HepG2 (cell line): ENCODE measurements around the gene TRA2B. TPM values are rescaled to one million over a fixed set of nuclear protein-coding genes. Genes with fewer than 3 reads are reported as not detected.
A peak's percentile ranks its signal among the peaks of the same experiment; 100 is the strongest.

ENCODE experiments used
- GZF1 ChIP-seq: sonication (generic); formaldehyde crosslinking; IDR thresholded peaks from 2 replicates; pipeline ENCODE4 v1.5.1; 2020; ENCODE audit warnings: mild to moderate bottlenecking, missing genetic modification reagents
- HNF4A ChIP-seq: sonication (generic); formaldehyde crosslinking; IDR thresholded peaks from 2 replicates; pipeline ENCODE4 v1.4.0; 2020; ENCODE audit warnings: missing genetic modification reagents
- KMT2A ChIP-seq: sonication (generic); formaldehyde crosslinking; IDR thresholded peaks from 2 replicates; pipeline ENCODE4 v1.4.0; 2020; ENCODE audit warnings: missing genetic modification reagents
- NCOA1 ChIP-seq: sonication (generic); formaldehyde crosslinking; IDR thresholded peaks from 2 replicates; pipeline ENCODE4 v1.9.0; 2021; ENCODE audit warnings: missing genetic modification reagents
- ONECUT2 ChIP-seq: sonication (generic); formaldehyde crosslinking; IDR thresholded peaks from 2 replicates; pipeline ENCODE4 v1.4.0; 2020; ENCODE audit warnings: missing genetic modification reagents
- RAD51 ChIP-seq: fragments of 450-650 bp; IDR thresholded peaks from 2 replicates; pipeline ENCODE4 v1.6.1; 2016; ENCODE audit warnings: borderline replicate concordance
- TAF1 ChIP-seq: sonication (generic); formaldehyde crosslinking; IDR thresholded peaks from 2 replicates; pipeline ENCODE4 v1.4.0; 2020; ENCODE audit warnings: missing genetic modification reagents
- ZKSCAN5 ChIP-seq: sonication (generic); formaldehyde crosslinking; IDR thresholded peaks from 2 replicates; pipeline ENCODE4 v1.5.1; 2020; ENCODE audit warnings: mild to moderate bottlenecking, missing genetic modification reagents
- ZNF180 ChIP-seq: sonication (generic); formaldehyde crosslinking; IDR thresholded peaks from 2 replicates; pipeline ENCODE4 v1.4.0; 2020; ENCODE audit warnings: low read depth, missing genetic modification reagents, borderline replicate concordance
- ZNF749 ChIP-seq: sonication (generic); formaldehyde crosslinking; IDR thresholded peaks from 2 replicates; pipeline ENCODE4 v1.8.0; 2022; ENCODE audit warnings: mild to moderate bottlenecking, missing genetic modification reagents, moderate library complexity, borderline replicate concordance
- polyA plus RNA-seq, 8 experiments: library from polyadenylated mRNA; depleted of rRNA in 3 of 8; stranded (reverse) in 7 of 8; unstranded in 1 of 8; fragments of >200 nt; fragmentation: Illumina TruSeq in 4 of 8; extraction: Trizol in 4 of 8; gene quantifications; 2 replicates each; pipeline versions ENCODE4 v1.2.1 to v1.2.3, GENCODE V29; 2011 to 2016; ENCODE audit warnings: low read depth in 4 of 8, missing spikeins in 1 of 8, mixed read lengths in 1 of 8; ENCODE audit not compliant: insufficient read depth in 1 of 8
- total RNA-seq, 5 experiments: library from RNA; depleted of rRNA; stranded (reverse); fragments of >200 nt; fragmentation: Illumina TruSeq; extraction: Trizol; gene quantifications; 2 replicates each; pipeline ENCODE4 v1.2.3, GENCODE V29; 2016; ENCODE audit warnings: low read depth in 1 of 5
- TF ChIP-seq, protein P1 (sequence below): IDR thresholded peaks from 2 replicates; pipeline ENCODE4 v1.6.1; 2016
- TF ChIP-seq, protein P2 (sequence below): sonication (generic); formaldehyde crosslinking; IDR thresholded peaks from 2 replicates; pipeline ENCODE4 v1.8.1; 2023; ENCODE audit warnings: mild to moderate bottlenecking, moderate library complexity, missing genetic modification reagents
- TF ChIP-seq, protein P3 (sequence below): sonication (generic); formaldehyde crosslinking; IDR thresholded peaks from 2 replicates; pipeline ENCODE4 v1.4.0; 2020; ENCODE audit warnings: mild to moderate bottlenecking, missing genetic modification reagents
- TF ChIP-seq, protein P4 (sequence below): sonication (generic); formaldehyde crosslinking; IDR thresholded peaks from 2 replicates; pipeline ENCODE4 v1.5.0; 2020; ENCODE audit warnings: missing genetic modification reagents, mild to moderate bottlenecking, borderline replicate concordance
- TF ChIP-seq, protein P5 (sequence below): conservative IDR thresholded peaks from 2 replicates; pipeline ENCODE4 v1.6.1; 2018; ENCODE audit warnings: missing genetic modification reagents
- TF ChIP-seq, protein P6 (sequence below): sonication (generic); formaldehyde crosslinking; IDR thresholded peaks from 2 replicates; pipeline ENCODE4 v1.5.0; 2020; ENCODE audit warnings: missing genetic modification reagents
- TF ChIP-seq, protein P7 (sequence below): sonication (generic); formaldehyde crosslinking; IDR thresholded peaks from 2 replicates; pipeline ENCODE4 v1.5.1; 2020; ENCODE audit warnings: missing genetic modification reagents, mild to moderate bottlenecking, borderline replicate concordance
- TF ChIP-seq, protein P8 (sequence below): IDR thresholded peaks from 2 replicates; pipeline ENCODE4 v1.6.1; 2016; ENCODE audit warnings: missing genetic modification reagents, missing compliant biosample characterization

The TRA2B gene
- total and polyA plus RNA-seq, 2 of the 13 experiments (the other 11 are each of a cell fraction or from before 2014, with no cell fraction given) = 105 to 241 TPM

DNA sequence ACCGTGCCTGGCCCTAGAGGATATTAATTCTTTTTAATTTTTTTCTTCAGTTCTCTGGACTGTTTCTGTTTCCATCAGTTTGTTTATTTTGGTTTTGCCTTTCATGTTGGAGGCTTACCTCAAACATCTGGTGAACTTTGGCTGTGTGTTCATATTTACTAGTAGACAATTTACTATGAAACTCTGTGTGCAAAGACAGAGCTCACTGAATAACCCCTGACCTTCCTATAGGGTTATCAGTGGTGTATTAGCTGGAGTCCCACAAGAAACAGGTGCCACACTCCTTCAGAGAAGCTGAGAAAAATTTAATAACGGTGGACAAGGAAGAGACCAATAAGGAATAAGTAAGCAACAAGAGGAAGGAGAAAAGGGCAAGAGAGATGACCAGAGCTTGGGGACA, 28.8 kb upstream of the TRA2B start (continued):
- TF ChIP-seq KMT2A (CRISPR knock-in tag) = no peak
- no peak for TF ChIP-seq ZKSCAN5
- TF ChIP-seq, protein P1, sequence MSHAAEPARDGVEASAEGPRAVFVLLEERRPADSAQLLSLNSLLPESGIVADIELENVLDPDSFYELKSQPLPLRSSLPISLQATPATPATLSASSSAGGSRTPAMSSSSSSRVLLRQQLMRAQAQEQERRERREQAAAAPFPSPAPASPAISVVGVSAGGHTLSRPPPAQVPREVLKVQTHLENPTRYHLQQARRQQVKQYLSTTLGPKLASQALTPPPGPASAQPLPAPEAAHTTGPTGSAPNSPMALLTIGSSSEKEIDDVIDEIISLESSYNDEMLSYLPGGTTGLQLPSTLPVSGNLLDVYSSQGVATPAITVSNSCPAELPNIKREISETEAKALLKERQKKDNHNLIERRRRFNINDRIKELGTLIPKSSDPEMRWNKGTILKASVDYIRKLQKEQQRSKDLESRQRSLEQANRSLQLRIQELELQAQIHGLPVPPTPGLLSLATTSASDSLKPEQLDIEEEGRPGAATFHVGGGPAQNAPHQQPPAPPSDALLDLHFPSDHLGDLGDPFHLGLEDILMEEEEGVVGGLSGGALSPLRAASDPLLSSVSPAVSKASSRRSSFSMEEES (CRISPR knock-in tag) = no peak
- TF ChIP-seq RAD51 = no peak
- TF ChIP-seq, protein P2, sequence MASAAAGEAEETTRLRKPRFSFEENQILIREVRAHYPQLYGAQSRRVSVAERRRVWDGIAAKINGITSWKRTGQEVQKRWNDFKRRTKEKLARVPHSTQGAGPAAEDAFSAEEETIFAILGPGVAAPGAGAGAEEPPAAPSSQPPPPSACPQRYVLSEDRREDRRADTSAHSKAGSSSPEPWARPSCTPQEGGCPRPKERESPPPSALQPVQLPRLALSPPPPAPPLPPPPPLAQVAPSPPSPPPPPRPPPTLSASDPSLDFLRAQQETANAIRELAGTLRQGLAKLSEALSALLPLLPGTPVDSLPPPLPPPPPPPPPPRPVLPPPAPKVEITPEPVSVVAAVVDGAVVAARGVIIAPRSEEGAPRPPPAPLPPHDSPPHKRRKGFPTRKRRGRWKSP = peak; percentile 51; the same call in 1 of the 2 replicates
- TF ChIP-seq, protein P3, sequence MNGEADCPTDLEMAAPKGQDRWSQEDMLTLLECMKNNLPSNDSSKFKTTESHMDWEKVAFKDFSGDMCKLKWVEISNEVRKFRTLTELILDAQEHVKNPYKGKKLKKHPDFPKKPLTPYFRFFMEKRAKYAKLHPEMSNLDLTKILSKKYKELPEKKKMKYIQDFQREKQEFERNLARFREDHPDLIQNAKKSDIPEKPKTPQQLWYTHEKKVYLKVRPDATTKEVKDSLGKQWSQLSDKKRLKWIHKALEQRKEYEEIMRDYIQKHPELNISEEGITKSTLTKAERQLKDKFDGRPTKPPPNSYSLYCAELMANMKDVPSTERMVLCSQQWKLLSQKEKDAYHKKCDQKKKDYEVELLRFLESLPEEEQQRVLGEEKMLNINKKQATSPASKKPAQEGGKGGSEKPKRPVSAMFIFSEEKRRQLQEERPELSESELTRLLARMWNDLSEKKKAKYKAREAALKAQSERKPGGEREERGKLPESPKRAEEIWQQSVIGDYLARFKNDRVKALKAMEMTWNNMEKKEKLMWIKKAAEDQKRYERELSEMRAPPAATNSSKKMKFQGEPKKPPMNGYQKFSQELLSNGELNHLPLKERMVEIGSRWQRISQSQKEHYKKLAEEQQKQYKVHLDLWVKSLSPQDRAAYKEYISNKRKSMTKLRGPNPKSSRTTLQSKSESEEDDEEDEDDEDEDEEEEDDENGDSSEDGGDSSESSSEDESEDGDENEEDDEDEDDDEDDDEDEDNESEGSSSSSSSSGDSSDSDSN (CRISPR knock-in tag) = no peak
- no peak for TF ChIP-seq ONECUT2
- TF ChIP-seq, protein P4, sequence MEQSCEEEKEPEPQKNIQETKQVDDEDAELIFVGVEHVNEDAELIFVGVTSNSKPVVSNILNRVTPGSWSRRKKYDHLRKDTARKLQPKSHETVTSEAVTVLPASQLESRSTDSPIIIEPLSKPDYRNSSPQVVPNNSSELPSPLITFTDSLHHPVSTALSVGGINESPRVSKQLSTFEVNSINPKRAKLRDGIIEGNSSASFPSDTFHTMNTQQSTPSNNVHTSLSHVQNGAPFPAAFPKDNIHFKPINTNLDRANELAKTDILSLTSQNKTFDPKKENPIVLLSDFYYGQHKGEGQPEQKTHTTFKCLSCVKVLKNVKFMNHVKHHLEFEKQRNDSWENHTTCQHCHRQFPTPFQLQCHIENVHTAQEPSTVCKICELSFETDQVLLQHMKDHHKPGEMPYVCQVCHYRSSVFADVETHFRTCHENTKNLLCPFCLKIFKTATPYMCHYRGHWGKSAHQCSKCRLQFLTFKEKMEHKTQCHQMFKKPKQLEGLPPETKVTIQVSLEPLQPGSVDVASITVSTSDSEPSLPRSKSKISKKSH (CRISPR knock-in tag) = no peak
- TF ChIP-seq, protein P5, sequence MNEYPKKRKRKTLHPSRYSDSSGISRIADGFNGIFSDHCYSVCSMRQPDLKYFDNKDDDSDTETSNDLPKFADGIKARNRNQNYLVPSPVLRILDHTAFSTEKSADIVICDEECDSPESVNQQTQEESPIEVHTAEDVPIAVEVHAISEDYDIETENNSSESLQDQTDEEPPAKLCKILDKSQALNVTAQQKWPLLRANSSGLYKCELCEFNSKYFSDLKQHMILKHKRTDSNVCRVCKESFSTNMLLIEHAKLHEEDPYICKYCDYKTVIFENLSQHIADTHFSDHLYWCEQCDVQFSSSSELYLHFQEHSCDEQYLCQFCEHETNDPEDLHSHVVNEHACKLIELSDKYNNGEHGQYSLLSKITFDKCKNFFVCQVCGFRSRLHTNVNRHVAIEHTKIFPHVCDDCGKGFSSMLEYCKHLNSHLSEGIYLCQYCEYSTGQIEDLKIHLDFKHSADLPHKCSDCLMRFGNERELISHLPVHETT (CRISPR knock-in tag) = no peak
- TF ChIP-seq NCOA1 (CRISPR knock-in tag) = 0 out of 2 replicates have a peak, but pooled peaks have one; percentile 44
- no peak for TF ChIP-seq GZF1 (CRISPR knock-in tag)
- TF ChIP-seq, protein P6, sequence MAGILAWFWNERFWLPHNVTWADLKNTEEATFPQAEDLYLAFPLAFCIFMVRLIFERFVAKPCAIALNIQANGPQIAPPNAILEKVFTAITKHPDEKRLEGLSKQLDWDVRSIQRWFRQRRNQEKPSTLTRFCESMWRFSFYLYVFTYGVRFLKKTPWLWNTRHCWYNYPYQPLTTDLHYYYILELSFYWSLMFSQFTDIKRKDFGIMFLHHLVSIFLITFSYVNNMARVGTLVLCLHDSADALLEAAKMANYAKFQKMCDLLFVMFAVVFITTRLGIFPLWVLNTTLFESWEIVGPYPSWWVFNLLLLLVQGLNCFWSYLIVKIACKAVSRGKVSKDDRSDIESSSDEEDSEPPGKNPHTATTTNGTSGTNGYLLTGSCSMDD (CRISPR knock-in tag) = no peak
- no peak for TF ChIP-seq TAF1 (CRISPR knock-in tag)
- TF ChIP-seq, protein P7, sequence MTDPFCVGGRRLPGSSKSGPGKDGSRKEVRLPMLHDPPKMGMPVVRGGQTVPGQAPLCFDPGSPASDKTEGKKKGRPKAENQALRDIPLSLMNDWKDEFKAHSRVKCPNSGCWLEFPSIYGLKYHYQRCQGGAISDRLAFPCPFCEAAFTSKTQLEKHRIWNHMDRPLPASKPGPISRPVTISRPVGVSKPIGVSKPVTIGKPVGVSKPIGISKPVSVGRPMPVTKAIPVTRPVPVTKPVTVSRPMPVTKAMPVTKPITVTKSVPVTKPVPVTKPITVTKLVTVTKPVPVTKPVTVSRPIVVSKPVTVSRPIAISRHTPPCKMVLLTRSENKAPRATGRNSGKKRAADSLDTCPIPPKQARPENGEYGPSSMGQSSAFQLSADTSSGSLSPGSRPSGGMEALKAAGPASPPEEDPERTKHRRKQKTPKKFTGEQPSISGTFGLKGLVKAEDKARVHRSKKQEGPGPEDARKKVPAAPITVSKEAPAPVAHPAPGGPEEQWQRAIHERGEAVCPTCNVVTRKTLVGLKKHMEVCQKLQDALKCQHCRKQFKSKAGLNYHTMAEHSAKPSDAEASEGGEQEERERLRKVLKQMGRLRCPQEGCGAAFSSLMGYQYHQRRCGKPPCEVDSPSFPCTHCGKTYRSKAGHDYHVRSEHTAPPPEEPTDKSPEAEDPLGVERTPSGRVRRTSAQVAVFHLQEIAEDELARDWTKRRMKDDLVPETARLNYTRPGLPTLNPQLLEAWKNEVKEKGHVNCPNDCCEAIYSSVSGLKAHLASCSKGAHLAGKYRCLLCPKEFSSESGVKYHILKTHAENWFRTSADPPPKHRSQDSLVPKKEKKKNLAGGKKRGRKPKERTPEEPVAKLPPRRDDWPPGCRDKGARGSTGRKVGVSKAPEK (CRISPR knock-in tag) = no peak
- TF ChIP-seq, protein P8, sequence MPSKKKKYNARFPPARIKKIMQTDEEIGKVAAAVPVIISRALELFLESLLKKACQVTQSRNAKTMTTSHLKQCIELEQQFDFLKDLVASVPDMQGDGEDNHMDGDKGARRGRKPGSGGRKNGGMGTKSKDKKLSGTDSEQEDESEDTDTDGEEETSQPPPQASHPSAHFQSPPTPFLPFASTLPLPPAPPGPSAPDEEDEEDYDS (CRISPR knock-in tag) = no peak
- TF ChIP-seq ZNF180 (CRISPR knock-in tag) = no peak
- peak; percentile 57; the same call in 1 of the 2 replicates for TF ChIP-seq ZNF749 (CRISPR knock-in tag)
- TF ChIP-seq HNF4A = peak; percentile 95
